ENCODE data around the gene SUPT3H. TPM values are rescaled to one million over a fixed set of nuclear protein-coding genes. Genes with fewer than 3 reads are reported as not detected.
"Not testable (repeated sequence)": the region's sequence is repeated elsewhere in the genome, so short reads cannot be mapped to it uniquely, and the experiment has no call there.

SUPT3H gene
- polyA plus RNA-seq, 3 donors, result 22.1 to 24.9 (median 23.0) TPM

DNA sequence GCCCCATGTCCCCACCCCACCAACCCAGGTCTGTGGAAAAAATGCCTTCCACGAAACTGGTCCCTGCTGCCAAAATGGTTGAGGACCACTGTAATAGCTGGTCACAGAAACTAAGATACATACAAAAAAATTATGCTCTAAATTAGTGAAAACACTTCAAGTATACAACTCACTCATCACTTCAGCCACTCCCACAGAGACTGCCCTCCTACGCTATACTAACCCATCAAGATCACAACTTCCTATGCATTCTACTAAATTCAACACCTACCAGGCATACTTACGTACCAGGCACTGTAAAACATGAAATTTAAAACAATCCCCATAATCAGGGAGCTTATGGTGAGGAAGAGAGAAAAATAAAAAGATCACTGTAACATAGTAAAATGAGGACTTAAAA lies 26.7 kb downstream of the SUPT3H start:
- no peak for DNase-seq (ENCODE audit: extremely low read depth in 1 of 11, low read depth in 9 of 11, low spot score in 4 of 11)

DNA sequence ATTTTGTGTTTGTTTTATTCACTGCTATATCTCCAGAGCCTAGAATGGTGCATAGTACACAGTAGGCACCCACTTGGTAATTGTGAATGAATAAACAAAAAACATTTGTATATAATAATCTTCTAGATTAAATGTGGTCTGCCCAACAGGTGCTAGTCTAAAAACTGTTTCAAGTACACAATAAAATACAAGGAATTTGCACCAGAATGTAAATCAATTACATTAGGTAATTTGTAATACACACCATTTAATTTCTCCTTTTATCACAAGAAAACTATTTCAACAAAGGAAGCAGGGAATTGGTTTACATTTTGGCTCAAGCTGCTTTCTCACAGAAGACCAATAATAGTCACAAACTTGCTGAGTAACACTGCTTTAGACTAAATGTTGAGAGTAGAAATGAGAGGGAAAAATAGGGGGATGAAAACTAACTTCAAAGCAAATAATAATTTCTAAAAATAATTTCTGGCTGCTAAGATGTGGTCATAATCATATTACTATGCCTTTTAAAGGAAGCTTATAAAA lies 27.5 kb downstream of the SUPT3H start:
- no peak for DNase-seq (ENCODE audit: extremely low read depth in 1 of 11, low read depth in 9 of 11, low spot score in 4 of 11)

DNA sequence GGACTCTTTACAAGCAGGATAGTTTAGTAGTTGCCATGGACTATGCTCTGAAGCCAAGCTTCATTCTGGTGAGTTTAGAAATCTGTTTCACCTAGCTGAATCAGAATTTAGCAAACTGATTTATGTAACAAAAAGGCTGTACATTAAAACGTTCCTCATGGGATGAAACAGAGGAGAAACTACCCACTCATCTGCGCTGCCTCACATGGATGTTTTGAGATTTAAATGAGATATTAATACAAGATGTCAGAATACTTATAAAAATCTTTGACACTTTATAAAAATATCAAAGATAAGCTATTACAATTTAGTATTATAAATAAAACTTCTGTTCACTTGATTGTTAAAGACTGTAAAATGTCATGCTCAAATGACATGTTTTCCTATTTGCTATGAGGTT lies 32.8 kb downstream of the SUPT3H start:
- no peak for DNase-seq (ENCODE audit: extremely low read depth in 1 of 11, low read depth in 9 of 11, low spot score in 4 of 11)

DNA sequence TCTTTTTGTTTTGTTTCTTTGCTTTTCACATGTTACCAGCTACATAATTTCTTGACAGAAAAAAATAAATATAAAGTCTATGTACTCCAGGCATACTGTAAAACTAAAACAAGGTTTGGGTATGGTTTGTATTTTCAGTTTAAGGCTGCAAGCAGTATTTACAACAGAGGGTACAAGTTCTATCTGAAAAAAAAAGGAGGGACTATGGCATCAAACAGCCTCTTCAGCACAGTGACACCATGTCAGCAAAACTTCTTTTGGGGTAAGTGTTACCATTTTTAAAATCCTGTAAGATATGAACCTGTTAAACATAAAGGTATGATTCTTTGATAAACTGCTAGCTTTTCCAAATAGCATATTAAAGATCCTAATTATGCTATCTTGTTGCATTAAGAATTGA lies 49.2 kb downstream of the SUPT3H start:
- DNase-seq (ENCODE audit: extremely low read depth in 1 of 11, low read depth in 9 of 11, low spot score in 4 of 11), result no peak

DNA sequence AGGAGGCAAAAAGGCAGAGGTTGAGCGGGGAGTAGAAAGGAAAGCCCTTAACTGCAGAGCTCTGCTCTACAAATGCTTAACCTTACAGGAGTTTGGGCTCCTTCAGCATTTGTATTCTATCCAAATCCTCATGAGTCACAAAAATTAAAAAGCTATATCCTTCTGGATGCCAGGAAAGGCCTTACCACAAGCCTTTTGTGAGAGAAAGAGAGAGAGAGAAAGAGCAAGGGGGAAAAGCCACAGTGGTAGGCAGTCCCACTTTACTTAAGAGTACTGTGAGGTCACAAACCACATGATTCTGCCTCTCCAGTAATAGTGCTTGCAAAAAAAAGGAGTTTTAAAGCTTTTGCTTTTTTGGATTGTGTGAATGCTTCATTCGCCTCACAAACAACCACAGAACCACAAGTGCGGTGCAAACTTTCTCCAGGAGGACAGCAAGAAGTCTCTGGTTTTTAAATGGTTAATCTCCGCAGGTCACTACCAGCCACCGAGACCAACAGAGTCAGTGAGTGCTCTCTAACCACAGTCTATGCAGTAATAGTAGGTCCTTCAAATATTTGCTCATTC lies 49.7 kb downstream of the SUPT3H start, which contains the start of gene RUNX2:
Gene RUNX2, plus strand, starts transcription at position 375 of the 567 bp plus-strand sequence. CDS start 397 bp downstream, outside the sequence.
- DNase-seq (ENCODE audit: extremely low read depth in 1 of 11, low read depth in 9 of 11, low spot score in 4 of 11), result no peak

DNA sequence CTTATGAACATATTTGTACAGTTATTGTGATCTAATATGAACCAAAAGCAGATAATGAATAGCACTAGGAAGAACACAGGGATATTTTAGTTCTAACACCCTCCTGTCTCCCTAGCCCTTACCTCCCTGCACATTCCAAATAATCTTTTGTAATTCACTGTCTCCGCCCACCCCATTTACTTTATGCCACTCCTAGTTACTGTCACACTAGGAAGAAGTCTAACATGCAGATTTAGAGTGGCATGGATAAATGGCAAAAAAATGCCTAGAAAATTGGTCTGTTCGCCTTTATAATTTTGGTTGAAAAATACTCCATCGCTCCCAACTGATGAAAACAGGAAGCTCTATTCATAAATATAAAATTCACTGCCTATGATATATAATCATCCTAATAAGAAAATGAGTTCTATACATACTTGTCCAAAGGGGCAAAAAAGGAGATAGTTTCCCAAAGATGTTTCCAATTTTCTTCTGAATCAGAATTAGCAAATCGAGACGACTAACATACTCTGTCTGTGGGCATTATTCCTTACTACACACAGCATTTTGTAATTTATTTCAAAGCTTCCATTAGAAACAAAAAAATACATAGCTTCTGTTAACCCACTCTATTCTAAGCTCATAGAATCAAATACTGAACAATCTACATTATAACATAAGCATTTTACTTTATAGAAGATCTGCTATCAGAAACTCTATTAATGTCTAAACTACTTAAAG lies 50.9 kb downstream of the SUPT3H start:
- DNase-seq (ENCODE audit: extremely low read depth in 1 of 11, low read depth in 9 of 11, low spot score in 4 of 11), result no peak

DNA sequence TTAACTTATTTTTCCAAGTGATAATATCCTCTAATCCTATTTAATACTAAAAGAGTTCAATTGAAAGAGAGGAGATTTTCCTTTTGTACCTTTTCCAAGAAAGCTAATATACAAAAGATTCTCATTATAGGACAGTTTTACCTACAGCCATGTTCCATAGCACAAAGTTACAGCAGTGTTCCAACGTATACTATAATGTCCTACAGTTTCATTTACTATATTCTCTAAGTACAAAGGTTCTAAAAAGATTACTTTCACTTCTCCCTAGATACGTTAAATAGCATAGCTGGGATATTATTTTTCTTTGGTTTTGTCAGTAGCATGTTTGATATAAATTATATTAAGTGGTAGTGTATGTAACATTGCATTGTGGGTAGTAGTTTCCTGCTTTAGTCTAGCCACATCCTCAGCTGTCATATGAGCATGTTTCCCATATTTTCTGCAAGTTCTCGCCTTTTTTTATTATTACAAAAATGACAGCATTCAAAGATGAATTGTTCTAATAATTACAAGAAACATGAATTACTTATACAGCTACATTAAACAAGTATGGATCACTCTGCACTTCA lies 54.0 kb downstream of the SUPT3H start:
- no peak for DNase-seq (ENCODE audit: extremely low read depth in 1 of 11, low read depth in 9 of 11, low spot score in 4 of 11)

DNA sequence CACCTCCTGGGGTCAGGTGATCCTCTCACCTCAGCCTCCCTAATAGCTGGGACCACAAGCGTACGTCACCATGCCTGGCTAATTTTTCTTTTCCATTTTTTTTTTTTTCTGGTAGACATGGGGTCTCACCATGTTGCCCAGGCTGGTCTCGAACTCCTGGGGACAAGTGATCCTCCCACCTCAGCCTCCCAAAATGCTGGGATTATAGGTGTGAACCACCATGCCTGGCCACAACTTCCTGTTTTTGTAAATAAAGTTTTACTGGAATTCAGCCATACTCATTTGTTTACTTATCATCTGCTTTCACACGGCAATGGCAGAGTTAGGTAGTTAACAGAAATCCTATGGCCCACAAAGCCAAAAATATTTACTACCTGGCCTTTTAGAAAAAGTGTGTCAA lies 57.4 kb downstream of the SUPT3H start:
- DNase-seq (ENCODE audit: extremely low read depth in 1 of 11, low read depth in 9 of 11, low spot score in 4 of 11), result no peak

DNA sequence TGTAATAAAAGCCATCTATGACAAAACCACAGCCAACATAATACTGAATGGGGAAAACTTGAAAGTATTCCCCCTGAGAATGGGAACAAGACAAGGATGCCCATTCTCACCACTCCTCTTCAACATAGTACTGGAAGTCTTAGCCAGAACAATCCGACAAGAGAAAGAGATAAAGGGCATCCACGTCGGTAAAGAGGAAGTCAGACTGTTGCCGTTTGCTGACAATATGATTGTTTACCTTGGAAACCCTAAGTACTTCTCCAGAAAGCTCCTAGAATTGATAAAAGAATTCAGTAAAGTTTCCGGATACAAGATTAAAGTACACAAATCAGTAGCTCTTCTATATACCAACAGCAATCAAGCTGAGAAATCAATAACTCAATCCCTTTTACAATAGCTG lies 63.6 kb downstream of the SUPT3H start:
- DNase-seq (ENCODE audit: extremely low read depth in 1 of 11, low read depth in 9 of 11, low spot score in 4 of 11), result no peak

DNA sequence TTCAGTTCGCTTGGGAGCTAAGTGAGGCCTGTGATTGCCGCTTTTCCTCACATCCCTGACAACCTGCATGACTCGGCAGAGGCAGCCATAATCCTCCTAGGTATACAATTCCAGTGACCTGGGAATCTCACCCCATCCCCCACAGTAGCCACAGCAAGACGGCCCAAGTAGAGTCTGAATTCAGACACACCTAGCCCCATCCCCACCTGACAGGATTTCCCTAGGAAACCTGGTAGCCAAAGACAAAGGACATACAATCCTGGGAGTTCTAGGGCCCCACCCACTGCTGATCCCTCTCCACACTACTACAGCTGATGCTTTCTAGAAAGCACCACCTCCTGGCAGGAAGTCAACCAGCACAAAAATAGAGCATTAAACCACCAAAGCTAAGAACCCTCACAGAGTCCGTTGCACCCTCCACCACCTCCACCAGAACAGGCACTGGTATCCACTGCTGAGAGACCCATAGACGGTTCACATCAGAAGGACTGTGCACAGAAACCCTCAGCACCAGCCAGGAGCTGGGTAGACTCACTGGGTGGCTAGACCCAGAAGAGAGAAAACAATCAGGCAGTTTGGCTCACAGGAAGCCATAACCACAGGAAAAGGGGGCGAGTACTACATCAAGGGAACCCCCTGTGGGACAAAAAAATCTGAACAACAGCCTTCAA lies 67.5 kb downstream of the SUPT3H start:
- DNase-seq (ENCODE audit: extremely low read depth in 1 of 11, low read depth in 9 of 11, low spot score in 4 of 11), result no peak

DNA sequence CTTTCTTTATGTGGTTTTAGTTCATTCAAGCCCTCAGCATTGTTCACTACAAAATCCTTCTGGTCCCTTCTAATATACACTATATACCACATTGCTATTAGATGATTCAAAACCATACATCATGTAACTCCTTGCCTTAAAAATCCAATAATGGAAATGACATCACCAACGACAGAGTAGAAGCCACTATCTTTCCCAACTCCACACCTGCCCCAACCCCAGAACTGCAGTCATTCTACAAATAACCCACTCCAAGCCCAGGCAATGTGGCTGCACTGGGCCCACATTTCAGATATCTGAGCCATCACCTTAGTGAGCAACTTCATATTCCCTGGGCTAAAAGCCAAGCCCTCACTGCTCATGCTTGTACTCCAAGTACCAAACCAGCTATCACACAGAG lies 72.2 kb downstream of the SUPT3H start:
- no peak for DNase-seq (ENCODE audit: extremely low read depth in 1 of 11, low read depth in 9 of 11, low spot score in 4 of 11)

DNA sequence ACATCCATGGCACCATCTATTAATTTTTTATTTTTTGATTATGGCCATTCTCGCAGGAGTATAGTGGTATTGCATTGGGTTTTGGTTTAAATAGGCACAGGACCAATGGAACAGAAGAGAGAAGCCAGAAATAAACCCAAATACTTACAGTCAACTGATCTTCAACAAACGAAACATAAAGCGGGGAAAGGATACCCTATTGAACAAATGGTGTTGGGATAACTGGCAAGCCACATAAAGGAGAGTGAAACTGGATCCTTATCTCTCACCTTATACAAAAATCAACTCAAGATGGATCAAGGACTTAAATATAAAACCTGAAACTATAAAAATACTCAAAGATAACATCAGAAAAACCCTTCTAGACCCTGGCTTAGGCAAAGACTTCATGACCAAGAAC lies 74.9 kb downstream of the SUPT3H start:
- no peak for DNase-seq (ENCODE audit: extremely low read depth in 1 of 11, low read depth in 9 of 11, low spot score in 4 of 11)

DNA sequence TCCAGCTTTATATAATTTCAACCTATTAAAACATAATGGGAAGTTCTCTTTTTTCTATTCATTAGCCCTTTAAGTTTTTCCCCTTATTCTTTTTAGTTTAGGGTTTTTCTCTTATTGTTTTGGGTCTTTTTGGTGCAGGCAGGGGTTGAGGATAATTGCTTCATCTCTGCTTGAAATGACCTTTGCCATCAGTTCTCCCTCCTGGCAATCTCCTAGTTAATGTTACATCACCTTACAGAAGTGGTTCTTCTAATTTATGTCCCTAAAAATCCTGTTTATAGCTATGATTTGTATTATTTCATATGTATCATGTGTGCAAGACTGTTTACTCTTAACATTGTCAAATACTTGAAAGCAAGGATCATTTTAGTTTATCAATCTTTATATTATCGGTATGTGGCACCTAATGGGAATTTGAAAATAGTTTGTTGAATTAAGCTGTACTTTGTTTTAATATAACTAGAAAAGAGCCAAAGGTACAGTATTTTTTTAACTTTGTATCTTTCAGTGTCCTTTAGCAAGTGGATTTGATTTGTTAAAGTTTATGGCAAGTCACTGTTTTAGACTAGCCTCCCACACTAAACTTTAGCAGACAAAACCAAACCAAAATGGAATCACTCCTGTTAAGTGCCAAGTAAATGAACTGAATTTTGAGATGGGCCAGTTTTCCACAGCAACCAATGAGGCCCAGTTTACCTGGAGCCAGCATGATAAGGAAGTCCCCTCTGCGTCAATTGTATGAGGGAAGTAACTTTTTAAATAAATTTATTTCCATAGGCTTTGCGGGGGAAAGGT lies 76.2 kb downstream of the SUPT3H start:
- DNase-seq (ENCODE audit: extremely low read depth in 1 of 11, low read depth in 9 of 11, low spot score in 4 of 11), result no peak

DNA sequence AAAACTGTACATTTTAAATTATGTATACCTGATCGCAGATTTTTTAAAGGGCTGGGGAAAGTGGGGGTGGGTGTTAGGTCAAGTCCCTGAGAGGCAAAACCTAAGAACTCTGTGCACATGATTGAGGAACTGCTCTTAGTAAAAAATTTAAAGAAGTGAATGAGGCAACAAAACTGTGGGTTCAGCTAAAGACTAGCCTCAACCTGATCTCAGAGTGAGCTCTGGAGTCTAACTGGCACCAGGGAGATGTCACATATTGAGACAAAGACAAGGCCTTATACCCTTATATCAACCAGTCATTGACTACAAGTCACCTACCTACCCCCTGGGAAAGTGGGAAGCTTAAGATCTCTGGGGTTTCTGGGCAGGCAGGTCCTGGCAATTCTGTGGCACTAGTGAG lies 77.0 kb downstream of the SUPT3H start:
- DNase-seq (ENCODE audit: extremely low read depth in 1 of 11, low read depth in 9 of 11, low spot score in 4 of 11), result no peak

DNA sequence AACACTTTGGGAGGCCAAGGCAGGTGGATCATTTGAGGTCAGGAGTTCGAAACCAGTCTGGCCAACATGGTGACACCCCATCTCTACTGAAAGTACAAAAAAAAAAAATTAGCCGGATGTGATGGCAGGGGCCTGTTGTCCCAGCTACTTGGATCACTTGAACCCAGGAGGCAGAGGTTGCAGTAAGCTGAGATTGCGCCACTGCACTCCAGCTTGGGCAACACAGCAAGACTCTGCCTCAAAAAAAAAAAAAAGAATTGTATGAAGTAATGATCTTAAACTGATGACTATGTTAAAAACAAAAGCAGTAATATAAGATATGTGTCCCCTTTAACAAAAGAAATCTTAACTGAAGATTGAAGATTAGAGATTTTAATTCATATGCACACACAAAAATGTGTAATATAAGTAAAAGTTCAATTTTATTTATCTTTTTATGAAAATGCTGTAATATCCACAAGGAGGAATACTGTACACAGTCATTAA lies 78.6 kb downstream of the SUPT3H start:
- no peak for DNase-seq (ENCODE audit: extremely low read depth in 1 of 11, low read depth in 9 of 11, low spot score in 4 of 11)

DNA sequence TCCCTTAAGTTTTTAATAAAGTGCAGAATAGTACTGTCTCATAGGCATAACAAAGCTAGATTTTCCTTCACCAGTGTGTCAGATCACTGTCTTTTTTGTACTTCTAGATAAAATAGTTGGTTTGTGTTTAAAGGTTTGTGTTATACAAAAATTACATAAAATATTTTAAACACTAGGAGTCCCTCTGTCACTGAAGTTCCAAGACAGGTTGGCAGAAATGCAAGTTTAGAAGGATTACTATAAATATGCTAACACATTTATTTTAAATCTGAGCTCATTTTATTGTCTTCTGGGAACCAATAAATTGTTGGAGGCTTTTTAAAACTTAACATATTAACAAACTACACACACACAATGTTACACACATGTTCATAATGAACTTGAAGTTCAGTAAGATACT lies 80.4 kb downstream of the SUPT3H start:
- no peak for DNase-seq (ENCODE audit: extremely low read depth in 1 of 11, low read depth in 9 of 11, low spot score in 4 of 11)

DNA sequence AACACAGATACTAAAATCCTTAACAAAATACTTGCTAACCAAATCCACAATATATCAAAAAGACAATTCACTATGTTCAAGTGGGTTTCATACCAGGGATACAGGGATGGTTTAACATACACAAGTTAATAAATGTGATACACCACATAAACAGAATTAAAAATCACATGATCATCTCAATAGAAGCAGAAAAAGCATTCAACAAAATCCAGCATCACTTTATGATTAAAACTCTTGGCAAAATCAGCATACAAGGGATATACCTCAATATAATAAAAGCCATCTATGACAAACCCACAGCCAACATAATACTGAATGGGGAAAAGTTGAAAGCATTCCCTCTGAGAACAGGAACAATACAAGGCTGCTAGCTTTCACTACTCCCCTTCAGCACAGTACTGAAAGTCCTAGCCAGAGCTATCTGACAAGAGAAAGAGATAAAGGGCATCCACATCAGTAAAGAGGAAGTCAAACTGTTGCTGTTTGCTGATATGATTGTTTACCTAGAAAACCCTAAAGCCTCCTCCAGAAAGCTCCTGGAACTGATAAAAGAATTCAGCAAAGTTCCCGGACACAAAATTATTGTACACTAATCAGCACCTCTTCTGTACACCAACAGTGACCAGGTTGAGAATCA lies 83.6 kb downstream of the SUPT3H start:
- not testable (repeated sequence) for DNase-seq (ENCODE audit: extremely low read depth in 1 of 11, low read depth in 9 of 11, low spot score in 4 of 11)

DNA sequence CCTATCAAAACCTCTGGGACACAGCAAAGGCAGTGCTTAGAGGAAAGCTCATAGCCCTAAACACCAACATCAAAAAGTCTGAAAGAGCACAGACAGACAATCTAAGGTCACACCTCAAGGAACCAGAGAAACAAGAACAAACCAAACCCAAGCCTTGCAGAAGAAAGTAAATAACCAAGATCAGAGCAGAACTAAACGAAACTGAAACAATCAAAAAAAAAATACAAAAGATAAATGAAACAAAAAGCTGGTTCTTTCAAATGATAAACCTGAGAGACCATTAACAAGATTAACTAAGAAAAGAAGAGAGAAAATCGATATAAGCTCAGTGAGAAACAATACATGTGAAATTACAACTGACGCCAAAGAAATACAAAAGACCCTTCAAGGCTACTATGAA lies 84.4 kb downstream of the SUPT3H start:
- DNase-seq (ENCODE audit: extremely low read depth in 1 of 11, low read depth in 9 of 11, low spot score in 4 of 11), result no peak

Measured in renal cortex interstitium (tissue), 11 donors.